ENCODE measurements around the gene MUC6. TPM values are rescaled to one million over a fixed set of nuclear protein-coding genes. Genes with fewer than 3 reads are reported as not detected.

MUC6 gene
- total RNA-seq, 1 experiment from 2014 or later, result not detected

DNA sequence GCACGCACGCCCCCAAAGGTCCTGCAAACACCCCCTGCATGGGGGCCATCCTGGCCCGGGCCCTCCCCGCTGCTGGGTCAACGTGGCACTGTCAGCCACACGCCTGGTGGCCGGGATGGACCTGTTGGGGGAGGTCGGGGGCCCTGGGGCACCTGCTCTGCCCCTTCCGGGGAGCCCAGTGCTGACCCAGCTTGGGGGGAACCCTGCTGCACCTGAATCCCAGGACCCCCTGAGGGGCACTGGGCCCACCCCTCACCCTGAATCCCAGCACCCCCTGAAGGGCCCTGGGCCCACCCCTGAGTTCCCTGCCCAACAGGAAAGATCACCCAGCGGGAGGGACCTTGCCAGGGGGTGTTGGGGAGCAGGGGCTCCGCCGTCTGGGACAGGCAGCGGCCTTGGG, 413 bp upstream of the MUC6 start:
- H3K4me1 Mint-ChIP-seq, result no peaks in the 10 kb centered on the region
- Histone ChIP-seq H2AK5ac (ENCODE audit: insufficient read length, low read length) (no peak overlapping the region), H3K18ac (ENCODE audit: insufficient read length, low read depth, low read length) (no peak overlapping the region), H4K8ac (replicated peaks; ENCODE audit: insufficient read length, low read depth, low read length) (no peak overlapping the region), H2BK120ac (ENCODE audit: low read depth, low read length, poor library complexity, severe bottlenecking) (no peak overlapping the region), H3T11ph (ENCODE audit: low read length) (no peak overlapping the region), H2BK15ac (ENCODE audit: low read depth, low read length) (no peak overlapping the region), H4K91ac (ENCODE audit: insufficient read length, low read depth, low read length) (no peak overlapping the region), H4K20me1 (ENCODE audit: control insufficient read depth, insufficient read depth, insufficient read length) (no peaks in the 10 kb centered on the region), H2AFZ (ENCODE audit: low read length) (no peak overlapping the region), H3K4me2 (ENCODE audit: insufficient read depth, insufficient read length, low read length) (no peak overlapping the region), H2BK5ac (ENCODE audit: insufficient read length, low read length) (no peak overlapping the region), H3K27ac (ENCODE audit: insufficient read length, low read depth, low read length) (no peak overlapping the region), H3K23me2 (ENCODE audit: insufficient read length, low read depth, low read length, poor library complexity, severe bottlenecking) (no peaks in the 10 kb centered on the region), H2BK20ac (ENCODE audit: low read depth, low read length, poor library complexity, severe bottlenecking) (no peak overlapping the region), H3K9me3 (ENCODE audit: control insufficient read depth, low read depth, low read length) (no peaks in the 10 kb centered on the region), H3K56ac (ENCODE audit: insufficient read length, low read depth, low read length) (no peak overlapping the region), H3K27me3 (ENCODE audit: insufficient read depth, low read length) (no peaks in the 10 kb centered on the region), H3K4ac (ENCODE audit: low read depth, low read length) (no peak overlapping the region), H3K4me1 (ENCODE audit: insufficient read depth, low read length) (no peaks in the 10 kb centered on the region), H3K79me2 (ENCODE audit: insufficient read depth, low read length) (no peaks in the 10 kb centered on the region), H3K23ac (ENCODE audit: insufficient read length, low read depth, low read length) (no peak overlapping the region), H4K5ac (ENCODE audit: insufficient read length, low read depth, low read length) (no peak overlapping the region), H3K79me1 (ENCODE audit: insufficient read depth, low read depth, low read length, poor library complexity, severe bottlenecking) (no peaks in the 10 kb centered on the region), H2BK12ac (ENCODE audit: insufficient read length, low read depth, low read length) (no peak overlapping the region), H3K9ac (ENCODE audit: extremely low read depth, insufficient read length, low read length) (no peak overlapping the region), H3K14ac (ENCODE audit: insufficient read depth, low read length) (no peak overlapping the region)
- WGBS (ENCODE audit: extremely low coverage, insufficient read length, low lambda C conversion rate), result no CpG with 5 or more reads among the region's 13 CpGs
- H3K4me3 Mint-ChIP-seq, result no peak overlapping the region
- no peaks in the 10 kb centered on the region for H3K27me3 Mint-ChIP-seq (ENCODE audit: low read depth)
- H3K36me3 Mint-ChIP-seq (ENCODE audit: insufficient read depth in 1 of 3, low read depth in 3 of 3), result no peaks in the 10 kb centered on the region
- peaks cover 0 to 6% of the 10 kb centered on the region in 2 experiments; a peak in 2 of 5 replicates for H3K9me3 Mint-ChIP-seq
- no peak for DNase-seq
- no peak overlapping the region for H3K27ac Mint-ChIP-seq
- TF ChIP-seq, protein P1, sequence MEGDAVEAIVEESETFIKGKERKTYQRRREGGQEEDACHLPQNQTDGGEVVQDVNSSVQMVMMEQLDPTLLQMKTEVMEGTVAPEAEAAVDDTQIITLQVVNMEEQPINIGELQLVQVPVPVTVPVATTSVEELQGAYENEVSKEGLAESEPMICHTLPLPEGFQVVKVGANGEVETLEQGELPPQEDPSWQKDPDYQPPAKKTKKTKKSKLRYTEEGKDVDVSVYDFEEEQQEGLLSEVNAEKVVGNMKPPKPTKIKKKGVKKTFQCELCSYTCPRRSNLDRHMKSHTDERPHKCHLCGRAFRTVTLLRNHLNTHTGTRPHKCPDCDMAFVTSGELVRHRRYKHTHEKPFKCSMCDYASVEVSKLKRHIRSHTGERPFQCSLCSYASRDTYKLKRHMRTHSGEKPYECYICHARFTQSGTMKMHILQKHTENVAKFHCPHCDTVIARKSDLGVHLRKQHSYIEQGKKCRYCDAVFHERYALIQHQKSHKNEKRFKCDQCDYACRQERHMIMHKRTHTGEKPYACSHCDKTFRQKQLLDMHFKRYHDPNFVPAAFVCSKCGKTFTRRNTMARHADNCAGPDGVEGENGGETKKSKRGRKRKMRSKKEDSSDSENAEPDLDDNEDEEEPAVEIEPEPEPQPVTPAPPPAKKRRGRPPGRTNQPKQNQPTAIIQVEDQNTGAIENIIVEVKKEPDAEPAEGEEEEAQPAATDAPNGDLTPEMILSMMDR (conservative IDR thresholded peaks at IDR 0.05), result no peak

Data from H9 (cell line).